Ramos (cell line): ENCODE data around the gene ACSM2B.
"Not testable (repeated sequence)": the region's sequence is repeated elsewhere in the genome, so short reads cannot be mapped to it uniquely, and the experiment has no call there.

Experiments used
- in situ Hi-C: fragments of 300-500 bp; cut with MboI; formaldehyde crosslinking; loops from one replicate; pipeline ENCODE4 v1.14.3; 2022; ENCODE audit warnings: low sequenced_read_pairs; ENCODE audit not compliant: unreplicated experiment

The ACSM2B gene

GRCh38 chr16:20595694-20596093 lies 19.5 kb upstream of the ACSM2B start:
- in situ Hi-C loops: not testable (repeated sequence)

GRCh38 chr16:20595068-20595467 lies 18.9 kb upstream of the ACSM2B start:
- in situ Hi-C loops: not testable (repeated sequence)

DNA sequence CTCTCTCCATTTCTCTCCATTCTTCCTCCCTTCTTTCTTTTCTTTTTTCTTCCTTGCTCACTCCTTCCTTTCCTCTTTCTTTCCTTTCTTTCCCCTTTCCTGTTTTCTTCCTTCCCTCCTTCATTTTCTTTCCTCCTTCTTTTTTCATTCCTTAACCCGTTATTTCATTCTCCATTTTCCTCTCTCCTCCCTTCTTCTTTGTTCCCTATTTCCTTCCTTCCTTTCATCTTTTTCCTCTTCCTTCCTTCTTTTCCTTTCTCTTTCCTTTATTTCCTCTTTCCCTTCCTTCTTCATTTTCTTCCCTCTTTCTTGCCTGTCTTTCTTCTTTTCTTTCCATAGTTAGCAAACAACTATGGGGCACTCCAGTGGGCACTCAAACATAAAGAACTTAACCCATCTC lies 16.6 kb upstream of the ACSM2B start:
- in situ Hi-C loops: not testable (repeated sequence)

DNA sequence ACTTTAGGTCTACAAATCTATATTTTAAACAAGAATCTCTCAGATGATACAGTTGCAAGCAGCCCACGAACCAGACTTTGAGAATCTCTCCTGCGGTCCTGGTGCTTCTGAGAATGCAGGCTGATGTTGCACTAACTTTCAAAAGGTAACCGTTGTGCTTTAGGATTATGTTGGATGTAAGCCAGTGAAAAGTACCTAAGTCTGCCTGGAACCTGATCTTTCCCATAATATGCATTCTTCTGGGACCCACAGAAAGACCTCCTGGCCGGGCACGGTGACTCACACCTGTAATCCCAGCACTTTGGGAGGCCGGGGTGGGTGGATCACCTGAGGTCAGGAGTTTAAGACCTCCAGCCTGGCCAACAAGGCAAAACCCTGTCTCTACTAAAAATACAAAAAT lies 13.3 kb upstream of the ACSM2B start:
- in situ Hi-C loops: not testable (repeated sequence)

GRCh38 chr16:20587645-20588074 lies 11.5 kb upstream of the ACSM2B start:
- in situ Hi-C loops: not testable (repeated sequence)

- in situ Hi-C loops: not testable (repeated sequence)
Observed at GRCh38 chr16:20586716-20587115, 10.5 kb upstream of the ACSM2B start.

- in situ Hi-C loops: not testable (repeated sequence)
Observed at GRCh38 chr16:20586112-20586511, 9.9 kb upstream of the ACSM2B start.

DNA sequence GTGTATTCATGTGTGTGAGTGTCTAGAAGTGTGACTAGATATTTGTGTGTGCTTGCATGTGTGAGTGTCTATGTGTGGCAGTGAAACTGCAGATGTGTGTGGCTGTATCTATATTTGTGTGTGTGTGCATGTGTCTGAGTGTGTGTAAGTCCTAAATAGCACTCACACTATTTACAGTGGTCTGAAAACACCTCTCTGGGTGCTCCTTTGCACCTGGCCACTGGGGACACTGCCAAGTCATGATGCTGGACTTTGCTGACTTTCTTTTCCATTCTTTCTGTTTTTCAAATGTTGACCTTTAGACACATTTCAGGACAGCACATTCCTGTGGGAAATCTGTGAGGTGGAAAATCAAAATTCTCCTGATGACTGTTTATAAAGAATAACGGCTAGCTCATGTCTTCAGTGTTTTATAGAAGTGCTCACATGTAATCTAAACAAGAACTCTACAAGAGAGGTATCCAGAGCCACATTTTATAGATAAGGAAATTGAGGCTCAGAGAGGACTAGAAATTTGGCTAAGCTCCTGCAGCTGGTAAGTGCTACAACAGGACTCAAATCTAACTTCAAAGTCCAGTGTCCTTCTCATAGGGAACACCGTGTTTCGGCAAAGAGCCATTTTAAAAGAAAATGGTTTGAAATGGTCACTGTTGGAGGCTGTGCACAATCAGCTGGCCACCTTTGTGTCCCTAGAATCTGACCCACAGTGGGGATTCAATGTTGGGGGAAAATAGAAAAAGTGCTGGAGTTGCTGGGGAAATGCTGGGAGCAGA lies 4.5 kb upstream of the ACSM2B start:
- in situ Hi-C loops: not testable (repeated sequence)

DNA sequence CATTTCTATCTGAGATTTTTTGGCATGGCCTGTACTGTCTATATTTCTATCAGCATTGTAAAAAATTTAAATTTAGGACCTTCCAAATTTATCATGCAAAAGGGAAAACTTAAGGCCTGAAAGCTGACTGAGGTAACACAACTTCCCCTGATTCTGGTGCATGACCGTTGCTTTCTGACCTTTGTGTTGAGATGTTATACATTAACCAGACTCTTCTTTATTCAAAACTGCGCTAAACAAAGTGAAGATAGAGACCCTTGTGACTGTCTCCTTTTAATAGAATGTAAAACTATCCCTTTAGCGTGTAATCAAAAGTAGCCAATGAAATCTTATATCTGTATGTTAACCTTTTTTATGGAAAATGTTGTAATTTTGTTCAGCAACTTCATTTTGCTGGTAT lies 1.9 kb upstream of the ACSM2B start:
- in situ Hi-C loops: not testable (repeated sequence)

DNA sequence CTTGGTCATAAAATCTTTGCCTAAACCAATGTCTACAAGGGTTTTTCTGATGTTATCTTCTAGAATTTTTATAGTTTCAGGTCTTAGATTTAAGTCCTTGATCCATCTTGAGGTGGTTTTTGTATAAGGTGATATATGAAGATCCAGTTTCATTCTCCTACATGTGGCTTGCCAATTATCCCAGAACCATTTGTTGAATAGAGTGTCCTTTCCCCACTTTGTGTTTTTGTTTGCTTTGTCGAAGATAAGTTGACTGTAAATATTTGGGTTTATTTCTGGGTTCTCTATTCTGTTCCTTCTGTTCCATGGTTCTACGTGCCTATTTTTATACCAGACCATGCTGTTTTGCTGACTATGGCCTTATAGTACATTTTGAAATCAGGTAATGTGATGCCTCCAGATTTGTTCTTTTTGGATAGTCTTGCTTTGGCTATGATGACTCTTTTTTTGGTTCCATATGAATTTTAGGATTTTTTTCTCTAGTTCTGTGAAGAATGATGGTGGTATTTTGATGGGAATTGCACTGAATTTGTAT lies 7.0 kb downstream of the ACSM2B start:
- in situ Hi-C loops: not testable (repeated sequence)

- in situ Hi-C loops: no loop called here
Observed at GRCh38 chr16:20568404-20568803, 7.8 kb downstream of the ACSM2B start.

DNA sequence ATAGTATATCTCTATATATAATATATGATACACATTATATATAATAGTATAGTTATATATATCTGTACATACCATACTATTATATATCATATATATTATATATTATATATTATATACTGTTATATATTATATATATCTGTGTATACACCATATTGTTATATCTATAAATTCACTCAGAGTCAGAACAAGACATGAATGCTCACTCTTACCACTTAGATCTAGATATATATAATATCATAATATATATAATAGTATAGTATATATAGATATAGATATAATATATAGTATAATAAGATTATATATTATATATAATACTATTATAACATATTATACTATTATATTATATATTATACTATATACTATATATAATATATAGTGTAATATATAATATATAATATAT lies 9.3 kb downstream of the ACSM2B start:
- in situ Hi-C loops: no loop called here

GRCh38 chr16:20565334-20565733 lies 10.8 kb downstream of the ACSM2B start:
- in situ Hi-C loops: not testable (repeated sequence)

DNA sequence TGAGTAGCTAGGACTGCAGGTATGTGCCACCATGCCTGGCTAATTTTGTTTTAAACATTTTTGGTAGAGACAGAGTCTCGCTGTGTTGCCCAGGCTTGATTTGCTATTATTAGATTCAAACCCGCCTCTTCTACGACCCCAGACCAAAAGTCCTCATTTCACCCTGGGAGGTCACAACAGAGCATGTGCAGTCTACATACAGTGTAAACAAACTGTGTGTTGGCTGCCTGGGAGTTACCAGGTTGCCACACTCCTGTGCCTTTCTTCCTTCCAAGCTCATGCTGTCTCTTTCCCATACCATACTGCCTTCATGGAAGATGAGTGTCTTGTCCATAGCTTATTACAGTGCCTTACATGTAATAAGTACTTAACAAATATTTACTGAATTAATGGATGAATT lies 11.9 kb downstream of the ACSM2B start:
- in situ Hi-C loops: not testable (repeated sequence)

DNA sequence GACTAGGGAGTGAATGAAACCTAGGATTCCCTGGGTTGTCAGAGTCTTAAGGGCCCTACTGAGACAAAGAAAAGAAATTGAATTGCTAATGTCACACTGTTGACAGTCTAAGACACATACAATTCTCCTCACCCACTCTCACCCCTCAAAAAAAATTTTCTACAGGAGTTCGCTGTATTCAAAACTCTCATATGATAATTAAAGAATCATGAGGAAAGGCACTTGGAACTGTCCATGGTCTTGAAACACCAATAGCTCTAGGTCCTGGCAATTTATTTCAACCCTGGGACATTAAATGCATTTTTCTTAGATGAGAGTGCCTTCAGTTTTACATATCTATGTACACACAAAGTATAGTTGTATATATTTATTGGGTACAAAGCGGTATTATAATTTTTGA lies 20.5 kb downstream of the ACSM2B start:
- in situ Hi-C loops: not testable (repeated sequence)

- in situ Hi-C loops: not testable (repeated sequence)
Observed at GRCh38 chr16:20554689-20555088, 21.5 kb downstream of the ACSM2B start.

GRCh38 chr16:20553493-20553892 lies 22.7 kb downstream of the ACSM2B start:
- in situ Hi-C loops: not testable (repeated sequence)

- in situ Hi-C loops: not testable (repeated sequence)
Observed at GRCh38 chr16:20546951-20547350, 29.2 kb downstream of the ACSM2B start.

GRCh38 chr16:20546278-20546853 lies 29.8 kb downstream of the ACSM2B start:
- in situ Hi-C loops: not testable (repeated sequence)

DNA sequence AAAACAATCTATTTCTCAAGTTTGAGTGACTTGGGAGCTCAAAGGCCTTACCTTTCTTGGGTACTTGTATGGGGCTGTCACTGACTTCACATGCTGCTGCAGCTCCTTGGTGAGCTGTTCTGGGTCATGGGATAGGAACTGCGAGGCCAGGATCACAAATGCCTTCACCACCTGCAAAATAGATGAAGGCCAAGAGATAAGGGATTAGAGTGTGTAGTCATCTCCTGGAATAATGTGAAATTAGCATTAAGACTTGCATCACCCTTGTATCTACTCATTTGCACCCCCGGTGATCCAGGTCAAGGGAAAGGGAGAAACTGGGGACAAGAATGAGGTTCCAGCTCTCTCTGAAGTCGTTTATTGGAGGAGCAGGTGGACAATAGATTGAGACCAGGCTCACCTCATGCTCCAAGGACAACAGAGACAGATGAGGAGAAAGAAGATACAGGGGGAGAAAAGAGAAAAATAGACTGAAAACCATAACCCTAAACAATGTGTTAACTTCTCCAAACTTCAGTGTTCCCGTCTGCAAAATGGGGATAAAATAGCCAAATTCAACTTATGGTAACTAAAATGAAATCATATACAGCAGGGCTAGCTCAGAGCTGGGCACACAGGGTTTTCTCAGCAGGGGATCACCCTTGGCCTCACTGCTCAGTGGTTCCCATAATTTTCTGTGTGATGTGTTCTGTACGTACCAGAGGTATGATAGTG lies 35.4 kb downstream of the ACSM2B start:
- in situ Hi-C loops: not testable (repeated sequence)

GRCh38 chr16:20538687-20539086 lies 37.5 kb downstream of the ACSM2B start:
- in situ Hi-C loops: no loop called here
